Peyer's patch (tissue), 4 donors: ENCODE results near the gene WDR74.

ENCODE experiments used
- POLR2A ChIP-seq, 2 donors: fragments of 450-650 bp; IDR thresholded peaks; one replicate each; pipeline ENCODE4 v1.5.1; 2017; ENCODE audit warnings: antibody characterized with exemption in 2 of 2, mild to moderate bottlenecking in 2 of 2, moderate library complexity in 2 of 2
- TF ChIP-seq, protein P1 (sequence below), 6 experiments: fragments of 450-650 bp in 4 of 6; fragments of 200-600 bp in 2 of 6; sonication (generic) in 1 of 6; IDR thresholded peaks; one replicate each; pipeline ENCODE4 v1.5.1; 2017 to 2019; ENCODE audit warnings: antibody characterized with exemption in 6 of 6, mild to moderate bottlenecking in 3 of 6, moderate library complexity in 1 of 6

- no peak for TF ChIP-seq POLR2A (IDR thresholded peaks at IDR 0.05)
- TF ChIP-seq, protein P1, sequence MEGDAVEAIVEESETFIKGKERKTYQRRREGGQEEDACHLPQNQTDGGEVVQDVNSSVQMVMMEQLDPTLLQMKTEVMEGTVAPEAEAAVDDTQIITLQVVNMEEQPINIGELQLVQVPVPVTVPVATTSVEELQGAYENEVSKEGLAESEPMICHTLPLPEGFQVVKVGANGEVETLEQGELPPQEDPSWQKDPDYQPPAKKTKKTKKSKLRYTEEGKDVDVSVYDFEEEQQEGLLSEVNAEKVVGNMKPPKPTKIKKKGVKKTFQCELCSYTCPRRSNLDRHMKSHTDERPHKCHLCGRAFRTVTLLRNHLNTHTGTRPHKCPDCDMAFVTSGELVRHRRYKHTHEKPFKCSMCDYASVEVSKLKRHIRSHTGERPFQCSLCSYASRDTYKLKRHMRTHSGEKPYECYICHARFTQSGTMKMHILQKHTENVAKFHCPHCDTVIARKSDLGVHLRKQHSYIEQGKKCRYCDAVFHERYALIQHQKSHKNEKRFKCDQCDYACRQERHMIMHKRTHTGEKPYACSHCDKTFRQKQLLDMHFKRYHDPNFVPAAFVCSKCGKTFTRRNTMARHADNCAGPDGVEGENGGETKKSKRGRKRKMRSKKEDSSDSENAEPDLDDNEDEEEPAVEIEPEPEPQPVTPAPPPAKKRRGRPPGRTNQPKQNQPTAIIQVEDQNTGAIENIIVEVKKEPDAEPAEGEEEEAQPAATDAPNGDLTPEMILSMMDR (IDR thresholded peaks at IDR 0.05), result no peak
Observed at GRCh38 chr11:62854013-62854824, 14.8 kb upstream of the WDR74 start.
